Thyroid gland (tissue), 4 donors: ENCODE results near the gene KIFC3. TPM values are rescaled to one million over a fixed set of nuclear protein-coding genes. Genes with fewer than 3 reads are reported as not detected.
"Not testable (repeated sequence)": the region's sequence is repeated elsewhere in the genome, so short reads cannot be mapped to it uniquely, and the experiment has no call there.

Experiments used
- DNase-seq, 2 donors: peaks; one replicate each; pipeline ENCODE4 v3.0.0-alpha.2; 2019
- H3K27ac ChIP-seq, 3 donors: fragments of 200-600 bp; sonication (generic); 1 replicate in 2 of 3; 2 replicates in 1 of 3; pipeline ENCODE4 v1.5.1; 2016 to 2019; ENCODE audit warnings: mild to moderate bottlenecking in 1 of 3, moderate library complexity in 1 of 3
- H3K27me3 ChIP-seq: fragments of 200-600 bp; sonication (generic); one replicate; pipeline ENCODE4 v1.5.1; 2019
- H3K36me3 ChIP-seq, 2 donors: fragments of 200-600 bp; sonication (generic); one replicate each; pipeline ENCODE4 v1.5.1; 2016 to 2019
- H3K4me1 ChIP-seq, 2 donors: fragments of 200-600 bp; sonication (generic); one replicate each; pipeline ENCODE4 v1.5.1; 2017 to 2019
- H3K4me3 ChIP-seq, 3 donors: fragments of 200-600 bp; sonication (generic); replicated peaks in 1 of 3; 1 replicate in 2 of 3; 2 replicates in 1 of 3; pipeline ENCODE4 v1.5.1; 2016; ENCODE audit warnings: mild to moderate bottlenecking in 1 of 3
- H3K9me3 ChIP-seq: fragments of 200-600 bp; sonication (generic); one replicate; pipeline ENCODE4 v1.5.1; 2017
- CTCF ChIP-seq, 6 experiments: fragments of 200-600 bp in 3 of 6; fragments of 450-650 bp in 3 of 6; sonication (generic) in 3 of 6; IDR thresholded peaks; one replicate each; pipeline ENCODE4 v1.5.1; 2016 to 2019; ENCODE audit warnings: antibody characterized with exemption in 6 of 6, mild to moderate bottlenecking in 2 of 6, inconsistent platforms in 1 of 6, moderate library complexity in 1 of 6
- POLR2A ChIP-seq, 2 donors: fragments of 450-650 bp; IDR thresholded peaks; one replicate each; pipeline ENCODE4 v1.6.1; 2017; ENCODE audit warnings: antibody characterized with exemption in 2 of 2, mild to moderate bottlenecking in 2 of 2, moderate library complexity in 1 of 2
- WGBS, 2 donors: methylation state at CpG; one replicate each; pipeline ENCODE4 v1.1.5; 2017; 5-methylcytosine and 5-hydroxymethylcytosine counted together
- intact Hi-C: fragments of 100-400 bp; cut with DNase I; formaldehyde crosslinking; loops from one replicate; pipeline ENCODE4 v1.15.1; 2023
- total RNA-seq, 4 donors: library from RNA; depleted of rRNA; stranded (reverse); fragments of >200 nt; gene quantifications; one replicate each; pipeline ENCODE4 v1.2.3, GENCODE V29; 2016

Gene KIFC3
- total RNA-seq, 4 donors from 2014 or later, result 88.8 to 153 (median 132) TPM

- no peak for DNase-seq
- H3K27me3 ChIP-seq, result no peaks in the 10 kb centered on the region
- WGBS, 2 donors, result 69 to 89% methylated on average over 9 to 11 of the region's 11 CpGs
- no peak overlapping the region for H3K27ac ChIP-seq
- no peaks in the 10 kb centered on the region for H3K9me3 ChIP-seq
- H3K36me3 ChIP-seq, result no peaks in the 10 kb centered on the region
- no peaks in the 10 kb centered on the region for H3K4me1 ChIP-seq
- H3K4me3 ChIP-seq, result no peak overlapping the region
- intact Hi-C loops, result no loop called here
- TF ChIP-seq CTCF (IDR thresholded peaks at IDR 0.05) (no peak), POLR2A (IDR thresholded peaks at IDR 0.05) (no peak)
Observed at GRCh38 chr16:57748596-57748995, 53.7 kb downstream of the KIFC3 start.

GRCh38 chr16:57747996-57748395 is 54.3 kb downstream of the KIFC3 start:
- no peaks in the 10 kb centered on the region for H3K4me1 ChIP-seq
- H3K36me3 ChIP-seq, result no peaks in the 10 kb centered on the region
- intact Hi-C loops, result no loop called here
- no peak for DNase-seq
- H3K27me3 ChIP-seq, result no peaks in the 10 kb centered on the region
- TF ChIP-seq POLR2A (IDR thresholded peaks at IDR 0.05) (no peak), CTCF (IDR thresholded peaks at IDR 0.05) (no peak)
- no peak overlapping the region for H3K4me3 ChIP-seq
- no peaks in the 10 kb centered on the region for H3K9me3 ChIP-seq
- no peak overlapping the region for H3K27ac ChIP-seq
- WGBS, 2 donors, result 96 to 100% methylated on average over 3 to 6 of the region's 6 CpGs

GRCh38 chr16:57747496-57747895 is 54.8 kb downstream of the KIFC3 start:
- 95% methylated on average over 12 of the region's 12 CpGs for WGBS, 2 donors
- Histone ChIP-seq H3K27me3 (no peaks in the 10 kb centered on the region), H3K4me1 (no peaks in the 10 kb centered on the region), H3K36me3 (no peaks in the 10 kb centered on the region), H3K4me3 (no peak overlapping the region), H3K9me3 (no peaks in the 10 kb centered on the region), H3K27ac (no peak overlapping the region)
- no peak for DNase-seq
- no peak for TF ChIP-seq CTCF (IDR thresholded peaks at IDR 0.05)
- TF ChIP-seq POLR2A (IDR thresholded peaks at IDR 0.05), result no peak
- intact Hi-C loops, result no loop called here

GRCh38 chr16:57747091-57747490 is 55.2 kb downstream of the KIFC3 start:
- peaks cover 0 to 3% of the 10 kb centered on the region in 2 donors for H3K36me3 ChIP-seq

GRCh38 chr16:57746316-57746715 is 56.0 kb downstream of the KIFC3 start:
- WGBS, 2 donors, result 95% methylated on average over 7 of the region's 7 CpGs
- H3K4me1 ChIP-seq, H3K4me3 ChIP-seq, H3K27ac ChIP-seq, H3K27me3 ChIP-seq, H3K36me3 ChIP-seq, H3K9me3 ChIP-seq, DNase-seq, intact Hi-C loops: not testable (repeated sequence)

More at GRCh38 chr16:57747091-57747490, 55.2 kb downstream of the KIFC3 start:
- no peaks in the 10 kb centered on the region for H3K27me3 ChIP-seq
- H3K9me3 ChIP-seq, result no peaks in the 10 kb centered on the region
- TF ChIP-seq CTCF (IDR thresholded peaks at IDR 0.05) (no peak), POLR2A (IDR thresholded peaks at IDR 0.05) (no peak)
- no peak overlapping the region for H3K27ac ChIP-seq
- intact Hi-C loops, result no loop called here
- H3K4me3 ChIP-seq, result no peak overlapping the region
- 93% methylated on average over 3 to 7 of the region's 7 CpGs for WGBS, 2 donors
- no peak for DNase-seq
- H3K4me1 ChIP-seq, result no peaks in the 10 kb centered on the region

- H3K36me3 ChIP-seq, result peaks cover 0 to 3% of the 10 kb centered on the region in 2 donors
- no peaks in the 10 kb centered on the region for H3K9me3 ChIP-seq
- H3K4me1 ChIP-seq, result no peaks in the 10 kb centered on the region
- no peak for TF ChIP-seq CTCF (IDR thresholded peaks at IDR 0.05)
- TF ChIP-seq POLR2A (IDR thresholded peaks at IDR 0.05), result no peak
- intact Hi-C loops, result no loop called here
- DNase-seq, result no peak
- no peak overlapping the region for H3K27ac ChIP-seq
- no peak overlapping the region for H3K4me3 ChIP-seq
- H3K27me3 ChIP-seq, result no peaks in the 10 kb centered on the region
- 96% methylated on average over 3 of the region's 3 CpGs for WGBS, 2 donors
Observed at GRCh38 chr16:57745768-57746167, 56.5 kb downstream of the KIFC3 start.
